LNCAP (cell line): ENCODE measurements around the gene FTO.

ENCODE experiments used
- TF ChIP-seq, protein P1 (sequence below): fragments of 450-650 bp; IDR thresholded peaks from 2 replicates; pipeline ENCODE4 v1.5.1; 2017; ENCODE audit warnings: mild to moderate bottlenecking

FTO gene

DNA sequence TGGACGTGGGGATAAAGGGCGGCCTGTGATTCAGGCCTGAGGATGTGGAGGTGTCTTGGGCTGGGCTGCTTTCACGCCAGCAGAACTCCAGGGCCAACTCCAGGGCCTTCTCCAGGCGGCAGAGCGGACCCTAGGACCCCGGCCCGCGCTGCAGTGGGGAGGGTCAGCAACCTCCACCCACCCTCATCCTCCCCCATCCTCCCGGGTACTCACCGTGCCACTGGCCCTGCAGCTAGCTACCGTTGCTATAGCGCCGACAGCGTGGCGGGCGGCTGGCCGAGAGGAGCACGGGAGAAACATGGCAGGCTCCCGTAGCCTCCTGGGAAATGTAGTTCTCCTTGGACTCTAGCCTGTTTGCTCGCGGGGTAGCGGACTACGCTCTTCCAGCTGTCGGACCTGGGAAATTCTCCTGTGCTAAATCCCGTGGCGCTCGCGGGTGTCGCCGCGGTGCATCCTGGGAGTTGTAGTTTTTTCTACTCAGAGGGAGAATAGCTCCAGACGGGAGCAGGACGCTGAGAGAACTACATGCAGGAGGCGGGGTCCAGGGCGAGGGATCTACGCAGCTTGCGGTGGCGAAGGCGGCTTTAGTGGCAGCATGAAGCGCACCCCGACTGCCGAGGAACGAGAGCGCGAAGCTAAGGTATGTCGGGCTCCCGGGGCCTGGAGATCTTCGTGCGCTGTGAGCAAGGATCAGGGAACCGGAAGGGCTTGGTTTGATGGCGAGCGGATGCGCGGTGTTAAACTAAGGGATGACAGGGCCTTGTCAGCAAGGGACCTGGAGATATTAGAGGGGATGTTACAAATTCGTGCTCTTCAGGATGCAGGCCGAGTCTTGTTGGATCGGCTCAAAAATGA lies at the start of gene FTO, which contains the start of gene RPGRIP1L:
TSS of gene FTO (plus strand) at position 567 of the 855 bp plus-strand sequence.
TSS of gene RPGRIP1L (minus strand) at position 270 of the 855 bp plus-strand sequence. CDS start 3,136 bp downstream, outside the sequence.
- TF ChIP-seq, protein P1, sequence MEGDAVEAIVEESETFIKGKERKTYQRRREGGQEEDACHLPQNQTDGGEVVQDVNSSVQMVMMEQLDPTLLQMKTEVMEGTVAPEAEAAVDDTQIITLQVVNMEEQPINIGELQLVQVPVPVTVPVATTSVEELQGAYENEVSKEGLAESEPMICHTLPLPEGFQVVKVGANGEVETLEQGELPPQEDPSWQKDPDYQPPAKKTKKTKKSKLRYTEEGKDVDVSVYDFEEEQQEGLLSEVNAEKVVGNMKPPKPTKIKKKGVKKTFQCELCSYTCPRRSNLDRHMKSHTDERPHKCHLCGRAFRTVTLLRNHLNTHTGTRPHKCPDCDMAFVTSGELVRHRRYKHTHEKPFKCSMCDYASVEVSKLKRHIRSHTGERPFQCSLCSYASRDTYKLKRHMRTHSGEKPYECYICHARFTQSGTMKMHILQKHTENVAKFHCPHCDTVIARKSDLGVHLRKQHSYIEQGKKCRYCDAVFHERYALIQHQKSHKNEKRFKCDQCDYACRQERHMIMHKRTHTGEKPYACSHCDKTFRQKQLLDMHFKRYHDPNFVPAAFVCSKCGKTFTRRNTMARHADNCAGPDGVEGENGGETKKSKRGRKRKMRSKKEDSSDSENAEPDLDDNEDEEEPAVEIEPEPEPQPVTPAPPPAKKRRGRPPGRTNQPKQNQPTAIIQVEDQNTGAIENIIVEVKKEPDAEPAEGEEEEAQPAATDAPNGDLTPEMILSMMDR, result no peak

DNA sequence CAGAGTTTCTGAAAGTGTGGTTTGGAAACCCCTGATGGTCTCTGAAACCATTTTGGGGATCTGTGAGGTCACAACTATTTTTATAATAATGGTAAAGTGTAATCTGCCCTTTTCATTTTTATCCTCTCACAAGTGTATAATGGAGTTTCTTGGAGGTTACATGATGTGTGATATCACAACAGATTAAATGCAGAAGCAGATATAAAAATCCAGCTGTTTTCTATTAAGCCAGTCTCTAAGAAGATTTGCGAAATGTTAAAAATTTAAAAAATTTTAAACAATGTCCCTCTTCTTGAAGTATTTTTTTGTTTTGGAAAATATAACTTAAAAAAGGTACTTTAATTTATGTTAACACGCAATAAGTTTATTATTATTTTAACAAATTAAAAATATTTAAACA lies 49.0 kb upstream of the FTO start:
- TF ChIP-seq, protein P1, result no peak

DNA sequence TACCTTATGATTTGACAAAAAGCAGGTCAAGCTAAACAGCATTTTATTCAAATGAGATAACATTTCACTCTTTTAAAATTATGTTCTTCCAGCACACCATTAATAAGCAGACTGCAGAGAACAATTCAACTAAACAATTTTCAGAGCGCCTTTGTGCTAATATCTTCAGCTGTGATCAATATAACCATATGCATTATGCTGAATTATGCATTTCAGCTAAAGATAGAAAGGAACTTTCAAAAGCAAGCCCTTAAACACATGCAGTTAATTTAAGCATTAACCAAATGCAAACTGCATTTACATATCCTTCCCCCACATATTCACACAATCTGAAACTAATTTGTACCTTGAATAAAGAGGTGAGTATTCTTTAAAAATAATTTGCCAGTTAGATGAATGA lies 41.9 kb upstream of the FTO start:
- TF ChIP-seq, protein P1, result no peak

DNA sequence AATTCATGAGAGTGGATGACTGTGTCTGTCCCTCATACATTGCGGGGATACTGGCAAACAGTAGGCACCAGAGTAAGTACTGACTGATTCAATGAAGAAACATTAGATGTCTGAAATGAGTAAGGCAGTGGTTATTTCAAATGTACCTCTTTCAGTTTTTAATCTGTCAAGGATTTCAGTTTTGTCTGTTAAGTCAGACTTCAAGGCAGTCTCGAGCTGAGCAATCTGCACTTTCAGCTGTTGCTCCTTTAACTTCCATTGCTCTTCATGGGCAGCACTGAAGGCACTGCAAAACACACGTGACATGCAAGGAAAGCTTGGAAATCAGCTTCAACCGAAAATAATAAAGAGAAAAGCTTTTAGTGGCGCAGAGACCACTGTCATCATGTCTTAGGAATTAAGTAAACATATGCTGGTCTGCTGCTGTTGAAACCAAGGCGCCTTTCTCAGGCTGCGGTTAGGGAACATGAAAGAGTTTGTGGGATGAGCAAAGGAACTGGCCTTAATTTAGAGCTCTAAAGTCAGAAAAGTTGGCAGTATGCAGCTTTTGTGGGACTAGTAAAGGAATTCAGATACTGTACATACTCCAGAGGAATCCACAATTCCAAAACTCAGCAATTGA lies 39.1 kb upstream of the FTO start:
- TF ChIP-seq, protein P1, result no peak

DNA sequence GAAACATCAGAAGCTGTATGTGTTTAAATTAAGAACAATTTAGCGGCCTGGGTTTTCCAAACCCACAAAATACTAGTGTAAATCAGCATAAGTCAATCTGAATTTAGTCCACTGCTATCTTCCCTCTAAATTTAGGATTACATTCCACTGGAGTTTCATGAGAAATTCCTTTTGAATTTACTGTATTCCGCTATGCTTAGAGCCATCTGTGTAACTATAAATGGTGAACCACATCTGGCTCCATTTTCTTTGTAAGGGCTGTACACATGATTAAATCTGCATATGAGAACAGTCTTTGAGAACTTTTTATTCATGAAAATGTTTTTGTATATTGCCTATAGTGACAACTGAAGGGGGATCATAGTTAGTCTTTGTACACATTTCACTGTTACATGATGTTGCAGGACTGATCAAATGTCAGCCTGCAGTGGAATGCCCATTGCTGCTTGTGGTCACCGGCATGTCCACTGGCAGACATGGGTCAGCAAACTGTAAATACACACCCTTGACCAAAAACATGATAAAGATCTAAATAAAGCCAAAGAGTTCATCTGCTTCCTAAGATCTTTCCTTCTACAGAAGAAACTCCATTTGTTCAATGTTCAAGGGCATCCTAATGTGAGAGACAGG lies 37.1 kb upstream of the FTO start:
- TF ChIP-seq, protein P1, result no peak

DNA sequence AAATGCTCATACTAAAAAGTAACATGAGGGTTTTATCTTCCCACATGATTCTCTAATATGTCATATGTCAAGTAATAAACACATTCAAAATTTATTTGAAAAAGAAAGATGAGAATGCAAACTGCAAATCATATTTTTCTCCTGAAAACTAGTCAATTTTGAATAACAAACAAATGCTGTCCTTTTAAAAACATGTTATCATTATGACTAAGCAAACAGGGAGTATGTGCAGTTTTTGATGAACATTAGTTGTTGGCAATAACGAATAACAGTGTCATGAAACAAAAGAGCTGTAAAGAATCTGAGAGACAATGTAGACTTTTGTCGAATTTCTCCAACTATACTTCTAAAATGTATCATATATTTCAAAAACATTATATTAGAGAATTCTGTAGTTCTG lies 35.1 kb upstream of the FTO start:
- TF ChIP-seq, protein P1, result no peak

DNA sequence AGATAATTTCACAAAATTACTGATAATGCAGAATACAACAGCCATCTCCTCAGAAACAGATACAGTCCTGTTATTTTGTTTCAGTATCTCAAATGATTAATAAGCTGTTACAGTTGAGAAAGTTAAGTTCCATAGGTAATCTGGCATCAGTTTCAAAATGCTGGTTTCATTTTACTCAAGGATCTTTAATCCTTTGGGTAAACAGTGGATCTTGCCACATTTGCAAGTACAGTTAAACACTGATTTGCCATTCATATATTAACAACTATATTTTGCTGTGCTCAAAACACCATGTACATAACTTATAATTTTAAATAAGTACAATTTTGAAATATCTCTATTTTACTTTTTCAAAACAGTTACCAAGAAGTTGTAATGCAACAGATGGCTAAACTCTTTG lies 31.5 kb upstream of the FTO start:
- TF ChIP-seq, protein P1, result no peak
